Myocyte (in vitro differentiated cells): Measurements from ENCODE around the gene GNB1L. TPM values are rescaled to one million over a fixed set of nuclear protein-coding genes. Genes with fewer than 3 reads are reported as not detected.
A peak's percentile ranks its signal among the peaks of the same experiment; 100 is the strongest.

Experiments
- DNase-seq: peaks from one replicate; pipeline ENCODE4 v3.0.0-alpha.2; 2012; ENCODE audit warnings: low read depth
- total RNA-seq: library from RNA; depleted of rRNA; stranded (reverse); fragments of >200 nt; gene quantifications from 2 replicates; pipeline ENCODE4 v1.2.3, GENCODE V29; 2014

GNB1L gene
- total RNA-seq, 1 donor from 2014 or later = 6.9 TPM

DNA sequence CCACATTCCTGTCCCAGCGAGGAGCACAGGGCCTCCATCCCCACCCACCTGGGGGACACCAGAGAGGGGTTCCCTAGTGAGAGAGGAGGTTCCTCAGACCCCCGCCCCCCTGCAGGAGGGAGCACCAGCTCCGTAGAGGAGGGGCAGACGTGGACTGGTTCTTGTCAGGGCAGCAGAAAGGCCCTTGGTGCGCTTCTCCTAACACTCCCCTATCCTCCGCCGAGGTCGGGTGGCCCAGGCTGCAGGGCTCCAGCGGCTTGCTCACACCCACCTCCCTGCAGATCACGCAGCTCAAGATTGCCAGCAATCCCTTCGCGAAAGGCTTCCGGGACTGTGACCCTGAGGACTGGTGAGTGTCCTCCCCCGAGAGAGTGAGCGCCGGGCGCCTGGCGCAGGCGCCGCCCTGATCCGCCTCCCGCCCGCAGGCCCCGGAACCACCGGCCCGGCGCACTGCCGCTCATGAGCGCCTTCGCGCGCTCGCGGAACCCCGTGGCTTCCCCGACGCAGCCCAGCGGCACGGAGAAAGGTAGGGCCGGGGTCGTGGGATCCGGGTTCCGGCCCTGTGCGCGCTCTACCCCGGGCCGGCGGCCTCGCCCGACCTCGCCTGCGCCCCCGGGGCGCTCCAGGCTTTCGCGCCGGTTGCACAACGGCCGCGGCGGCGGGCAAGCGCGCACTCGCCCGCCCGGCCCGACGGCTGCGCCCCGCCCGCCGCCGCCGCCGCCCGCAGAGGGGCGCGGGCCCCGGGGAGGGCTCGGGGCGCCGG, 89.0 kb downstream of the GNB1L start:
- DNase-seq = no peak

DNA sequence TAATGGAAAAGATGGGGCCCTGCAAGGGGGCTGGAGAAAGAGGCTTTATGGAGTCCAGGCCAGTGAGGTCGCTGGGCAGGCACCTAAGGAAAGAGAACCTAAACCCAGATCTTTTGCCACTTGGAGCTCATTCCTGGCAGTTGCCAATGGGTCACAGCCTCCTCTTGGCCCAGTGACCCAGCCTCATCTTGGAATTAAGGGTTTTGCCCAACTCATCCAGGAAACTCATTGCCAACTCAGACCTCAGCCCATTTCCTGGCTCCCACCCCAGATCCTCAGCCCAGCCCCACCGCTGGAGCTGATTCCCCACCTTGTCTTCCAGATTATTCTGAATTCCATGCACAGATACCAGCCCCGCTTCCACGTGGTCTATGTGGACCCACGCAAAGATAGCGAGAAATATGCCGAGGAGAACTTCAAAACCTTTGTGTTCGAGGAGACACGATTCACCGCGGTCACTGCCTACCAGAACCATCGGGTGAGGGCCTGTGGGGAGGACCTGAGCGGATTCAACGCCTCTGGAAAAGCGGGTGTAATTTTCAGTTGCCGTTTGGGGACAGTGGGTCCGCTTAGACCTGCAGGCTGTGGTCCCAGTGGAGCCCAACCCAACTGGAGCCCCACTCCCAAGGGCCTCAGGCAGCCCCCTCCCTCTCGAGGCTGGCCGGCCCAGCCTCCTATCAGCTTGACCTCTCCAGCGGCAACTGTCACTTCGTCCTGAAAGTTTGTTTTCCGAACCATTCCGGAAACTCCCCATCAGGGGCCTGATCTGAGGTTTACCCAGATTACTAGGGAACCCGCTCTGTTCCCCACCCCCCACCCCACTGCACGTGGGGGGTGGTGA, 89.8 kb downstream of the GNB1L start:
- no peak for DNase-seq

DNA sequence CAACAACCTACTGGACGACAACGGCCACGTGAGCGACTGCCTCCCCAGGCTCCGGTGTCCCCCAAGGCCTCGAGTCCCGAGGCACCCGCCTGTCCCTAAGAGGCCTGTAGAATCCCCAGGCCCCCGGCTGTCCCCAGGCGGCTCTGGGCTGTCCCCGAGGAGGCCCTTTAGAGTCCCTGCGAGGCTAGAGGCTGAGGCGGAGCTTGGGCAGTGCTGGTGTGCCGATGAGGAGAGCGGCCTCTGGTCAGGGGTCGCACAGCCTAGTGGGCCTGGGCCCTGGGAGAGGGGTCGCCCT, 90.4 kb downstream of the GNB1L start:
- DNase-seq = no peak

DNA sequence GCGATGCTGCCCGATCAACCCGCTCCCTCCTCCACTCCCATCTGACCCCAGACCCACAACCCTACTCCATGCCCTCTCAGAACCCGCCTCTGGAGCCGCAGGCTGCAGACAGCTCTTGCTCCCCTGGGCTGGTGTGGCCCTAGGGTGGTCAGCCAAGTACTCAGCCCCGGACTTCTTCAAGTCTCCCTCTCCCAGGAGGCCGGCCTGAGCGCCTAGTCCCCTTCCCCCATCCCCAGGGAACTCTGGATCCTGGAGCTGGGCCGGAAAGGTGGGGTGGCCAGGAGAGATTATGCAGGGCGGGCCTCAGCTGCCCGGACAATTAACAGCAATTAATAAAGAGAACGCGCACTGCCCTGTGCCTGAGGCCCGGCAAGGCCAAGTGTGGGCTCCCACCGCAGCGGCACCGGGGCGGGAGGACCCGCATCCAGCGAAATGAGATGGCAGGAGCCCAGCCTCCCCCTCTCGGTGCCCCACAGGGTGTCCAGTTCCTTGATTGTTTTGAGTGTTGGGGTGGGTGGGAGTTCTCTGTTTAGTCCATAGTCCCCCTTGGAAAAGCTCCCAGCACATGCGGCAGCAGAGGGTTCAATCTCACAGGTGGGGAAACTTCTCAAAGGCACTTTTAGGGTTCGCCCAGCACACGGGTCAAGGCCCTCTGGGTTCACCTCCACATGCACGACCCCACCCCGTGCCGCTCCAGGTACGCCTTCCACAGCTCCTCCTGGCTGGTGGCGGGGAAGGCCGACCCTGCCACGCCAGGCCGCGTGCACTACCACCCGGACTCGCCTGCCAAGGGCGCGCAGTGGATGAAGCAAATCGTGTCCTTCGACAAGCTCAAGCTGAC, 91.0 kb downstream of the GNB1L start:
- DNase-seq = no peak

DNA sequence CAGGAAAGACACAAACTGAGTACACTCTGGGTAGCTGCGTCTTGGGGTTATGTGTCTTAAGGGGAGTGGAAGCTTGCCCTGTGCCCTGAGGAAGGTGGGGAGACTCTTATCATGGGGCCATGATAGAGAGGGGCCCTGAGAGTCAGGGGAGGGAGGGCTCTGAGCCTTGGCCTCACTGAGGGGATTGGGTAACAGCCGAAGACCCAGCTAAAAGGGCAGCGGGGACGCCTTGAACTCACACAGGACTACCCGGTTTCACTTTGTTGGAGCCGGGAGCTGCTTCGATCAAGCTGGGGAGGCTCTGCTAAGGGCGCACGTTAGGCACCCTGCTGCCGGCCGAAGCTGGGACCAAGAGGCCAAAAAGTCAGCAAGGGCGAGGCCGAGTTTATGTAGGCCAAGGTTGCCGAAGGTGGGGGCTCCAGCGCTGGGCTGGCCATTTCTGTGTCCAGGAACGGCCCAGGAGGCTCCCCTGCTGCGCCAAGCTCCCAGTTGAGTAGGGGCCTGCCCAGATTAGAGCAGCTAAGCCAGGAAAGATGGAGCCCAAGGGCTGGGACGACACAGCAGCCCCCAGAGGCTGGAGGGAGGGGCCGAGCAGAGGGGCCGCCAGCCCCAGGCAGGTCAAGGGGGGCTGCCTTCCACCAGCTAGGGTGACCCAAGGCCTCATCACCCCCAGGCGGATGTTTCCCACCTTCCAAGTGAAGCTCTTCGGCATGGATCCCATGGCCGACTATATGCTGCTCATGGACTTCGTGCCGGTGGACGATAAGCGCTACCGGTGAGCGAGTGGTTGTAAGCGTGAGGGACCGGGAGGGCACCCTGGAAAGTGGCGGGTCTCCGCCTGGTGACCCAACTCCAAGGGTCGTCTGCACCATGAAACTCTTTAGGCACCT, 91.9 kb downstream of the GNB1L start:
- no peak for DNase-seq

DNA sequence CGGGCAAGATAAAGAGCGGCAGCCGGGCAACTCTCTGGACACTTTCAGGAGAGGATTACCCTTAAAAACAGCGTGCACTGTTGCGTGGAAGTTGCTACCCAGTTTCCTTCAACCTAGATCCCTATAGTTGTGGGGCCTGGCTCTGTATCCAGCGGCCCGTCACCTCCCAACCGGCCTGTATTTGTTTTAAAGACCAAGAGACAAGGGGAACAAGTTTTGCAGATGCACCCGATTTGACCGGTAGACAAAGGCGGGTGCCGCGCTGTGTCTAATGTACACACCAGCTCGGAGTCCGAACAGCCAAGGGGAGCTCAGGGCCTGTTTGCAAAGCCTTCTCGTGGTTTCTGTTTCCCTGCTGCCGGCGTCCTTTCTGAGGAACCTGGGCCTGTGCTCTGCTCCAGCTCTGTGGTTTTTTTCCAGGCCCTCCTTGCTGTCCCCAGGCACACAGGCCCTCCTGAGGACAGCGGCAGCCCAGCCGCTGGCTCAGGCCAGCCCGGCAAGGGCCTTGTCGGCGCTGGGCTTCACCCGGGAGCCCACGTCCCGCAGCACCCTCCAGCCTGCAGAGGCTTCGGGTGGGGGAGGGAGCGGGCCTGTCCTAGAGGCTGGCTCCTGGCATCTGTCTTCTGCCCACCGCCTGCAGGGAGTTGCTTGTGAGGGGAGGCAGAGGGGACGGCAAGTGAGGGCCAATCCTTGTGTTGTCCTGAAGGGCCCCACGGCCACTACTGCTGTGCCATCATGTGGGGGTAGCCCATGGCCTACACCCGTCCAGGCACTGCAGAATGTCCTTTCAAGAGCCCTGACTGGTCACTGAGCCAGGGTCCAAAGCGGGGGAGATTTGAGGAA, 92.7 kb downstream of the GNB1L start:
- DNase-seq = peak; percentile 59

DNA sequence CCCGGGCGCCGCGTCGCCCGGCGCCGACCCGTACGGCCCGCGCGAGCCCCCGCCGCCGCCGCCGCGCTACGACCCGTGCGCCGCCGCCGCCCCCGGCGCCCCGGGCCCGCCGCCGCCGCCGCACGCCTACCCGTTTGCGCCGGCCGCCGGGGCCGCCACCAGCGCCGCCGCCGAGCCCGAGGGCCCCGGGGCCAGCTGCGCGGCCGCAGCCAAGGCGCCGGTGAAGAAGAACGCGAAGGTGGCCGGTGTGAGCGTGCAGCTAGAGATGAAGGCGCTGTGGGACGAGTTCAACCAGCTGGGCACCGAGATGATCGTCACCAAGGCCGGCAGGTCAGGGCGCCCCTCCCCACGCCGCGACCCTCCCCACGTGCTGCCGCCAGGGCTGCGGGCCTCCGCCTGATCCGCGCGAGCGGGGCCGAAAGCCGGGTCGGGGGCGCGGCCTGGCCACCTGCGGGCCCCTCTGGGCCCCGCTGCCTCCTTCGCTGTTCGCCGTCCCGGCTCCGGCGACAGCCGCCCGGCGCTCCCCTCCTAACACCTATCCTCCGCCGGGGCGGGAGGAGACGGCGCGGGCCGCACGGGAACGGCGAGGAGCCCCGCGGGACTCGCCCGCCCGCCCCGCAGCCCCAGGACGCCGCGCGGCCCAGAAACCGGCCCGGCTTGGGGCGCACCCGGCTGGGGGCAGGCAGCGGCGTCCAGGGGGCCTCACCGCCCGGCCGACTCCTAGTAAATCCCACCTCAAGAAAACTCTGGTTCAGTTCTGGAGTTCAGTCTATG, 93.5 kb downstream of the GNB1L start:
- DNase-seq = peak; percentile 22

DNA sequence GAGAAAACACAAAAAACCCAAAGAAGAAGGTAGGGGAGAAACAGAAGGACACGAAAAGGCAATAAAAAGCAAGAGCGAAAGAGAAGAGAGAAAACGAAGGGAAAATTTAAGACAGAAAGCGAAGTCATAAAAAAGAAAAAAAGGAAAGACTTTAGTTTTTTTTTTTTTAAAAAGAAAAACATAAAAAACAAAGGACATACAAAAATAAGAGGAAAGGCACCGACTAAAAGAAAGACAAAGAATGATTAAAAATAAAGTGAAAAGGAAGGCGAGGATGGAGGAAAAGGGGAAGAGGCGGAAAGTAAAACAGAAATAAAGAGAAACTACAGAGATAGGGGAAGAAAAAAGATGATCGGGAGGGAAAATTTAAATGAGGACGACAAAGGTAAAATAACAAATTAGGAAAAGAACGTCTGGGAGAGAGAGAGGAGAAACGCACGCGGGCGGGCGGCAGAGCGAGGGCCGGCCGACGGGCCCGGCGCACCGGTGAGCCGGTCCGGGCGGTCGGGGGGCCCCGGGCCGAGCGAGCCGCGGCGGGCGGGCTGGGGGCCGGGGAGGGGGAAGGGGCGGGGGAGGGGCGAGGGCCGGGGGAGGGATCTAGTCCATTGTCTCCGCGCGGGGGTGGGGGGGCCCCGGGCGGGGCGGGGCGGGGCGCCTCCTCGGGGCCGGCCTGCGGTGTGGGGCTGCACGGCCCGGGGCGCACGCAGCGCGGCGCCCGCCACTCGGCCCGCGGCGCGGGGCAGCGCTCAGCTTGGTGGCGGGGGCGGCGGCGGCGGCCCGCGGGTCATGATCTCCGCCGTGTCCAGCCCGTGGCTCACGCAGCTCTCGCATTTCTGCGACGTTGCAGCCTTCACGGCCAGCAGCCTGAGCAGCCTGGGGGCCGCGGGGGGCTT, 94.4 kb downstream of the GNB1L start, which contains the start of gene TBX1:
TSS of gene TBX1 (plus strand) at position 721 of the 893 bp plus-strand sequence. CDS start at position 787, 66 bp downstream.
- peak; percentile 37 for DNase-seq

DNA sequence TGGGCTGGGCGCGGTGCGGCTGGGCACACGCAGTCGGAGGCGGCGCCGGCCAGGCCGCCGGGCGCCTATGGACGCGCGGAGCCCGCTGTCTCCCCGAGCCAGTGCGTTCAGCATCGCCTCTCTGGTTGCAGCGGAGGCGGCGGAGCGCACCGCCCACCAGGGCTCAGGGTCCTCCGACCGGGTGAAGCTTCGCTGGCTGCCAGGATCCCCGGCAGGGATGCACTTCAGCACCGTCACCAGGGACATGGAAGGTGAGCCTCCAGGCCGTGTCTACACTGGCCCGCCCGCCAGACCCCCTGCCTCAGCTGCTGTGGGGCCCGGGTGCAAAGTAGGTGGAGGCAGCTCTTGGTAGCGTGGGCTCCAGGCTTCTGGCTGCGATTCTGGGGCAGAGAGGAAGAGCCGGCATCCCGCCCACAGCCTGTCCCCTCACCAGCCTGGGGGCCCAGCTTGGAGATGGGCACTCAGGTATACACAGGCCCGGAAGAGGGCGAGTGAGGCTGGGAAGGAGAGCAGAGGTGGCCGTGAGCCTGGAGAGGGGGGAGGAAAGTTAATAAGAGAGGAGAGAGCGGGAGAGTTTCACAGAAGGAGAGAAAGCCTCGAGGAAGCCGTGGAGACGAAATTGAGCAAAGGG, 95.1 kb downstream of the GNB1L start:
- no peak for DNase-seq

DNA sequence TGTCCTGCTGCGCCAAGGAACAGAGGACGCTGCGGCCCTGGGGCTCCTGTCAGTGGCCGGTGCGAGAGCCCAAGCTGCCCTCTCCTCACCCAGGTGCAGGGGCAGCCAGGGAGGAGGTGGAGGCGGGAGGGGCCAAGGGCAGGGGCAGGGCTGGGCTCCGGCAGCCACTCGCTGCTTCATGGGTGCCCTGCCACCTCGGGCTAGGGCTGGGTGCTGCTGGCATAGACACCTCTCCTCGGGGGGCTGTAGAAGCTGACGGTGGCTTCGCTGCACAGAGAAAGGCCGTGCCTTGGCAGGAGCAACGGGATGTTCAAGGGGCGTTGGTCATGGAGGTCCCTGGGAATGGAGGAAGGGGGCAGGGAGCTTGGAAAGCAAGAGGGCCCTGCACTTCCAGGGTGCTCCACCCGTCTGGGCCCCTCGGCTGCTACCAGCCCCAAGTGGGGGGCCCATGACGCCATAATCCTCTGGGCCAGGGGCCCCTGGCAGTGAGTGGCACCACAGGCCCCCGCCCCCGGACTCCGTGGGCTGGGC, 95.7 kb downstream of the GNB1L start:
- DNase-seq = no peak

DNA sequence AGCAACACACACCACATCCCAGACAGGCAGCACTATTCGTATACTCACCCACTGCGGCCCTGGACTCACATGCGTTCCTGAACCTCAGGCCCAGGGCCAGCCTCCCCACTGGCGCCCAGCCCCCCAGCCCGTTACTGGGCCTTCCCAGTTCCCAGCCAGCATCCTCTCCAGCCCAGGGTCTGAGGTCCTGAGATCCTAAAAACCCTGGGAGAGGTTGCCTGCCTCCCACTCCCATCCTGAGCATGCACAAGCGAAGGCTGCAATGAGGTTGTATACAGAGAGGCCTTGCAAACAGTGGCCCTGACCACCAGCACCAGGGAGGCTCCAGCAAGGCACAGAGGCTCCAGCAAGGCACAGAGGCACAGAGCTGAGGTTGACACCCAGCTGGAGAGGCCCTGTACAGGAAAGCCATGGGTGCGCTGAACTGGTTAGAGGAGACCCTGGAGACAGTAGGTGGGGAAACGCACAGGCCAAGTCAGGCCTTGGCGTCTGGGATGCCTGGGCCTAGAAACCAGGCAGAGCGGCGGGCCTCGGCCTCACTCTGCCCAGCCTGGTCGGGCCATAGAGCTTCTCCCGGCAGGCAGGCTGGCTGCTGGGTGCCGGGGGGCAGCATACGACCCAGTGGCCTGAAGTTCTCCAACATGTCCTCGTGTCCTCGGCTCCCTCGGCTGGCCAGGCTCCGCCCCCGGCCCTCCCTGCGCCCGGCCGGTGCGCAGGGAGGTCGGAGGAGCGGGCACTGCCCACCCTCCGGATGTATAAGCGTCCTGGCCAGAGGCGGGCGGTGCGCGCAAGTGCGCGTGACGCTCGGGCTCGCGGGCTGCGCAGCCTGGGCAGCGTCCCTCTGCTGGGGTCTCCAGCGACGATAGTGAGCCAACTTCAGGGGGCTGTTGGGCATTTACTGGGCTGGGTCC, 96.4 kb downstream of the GNB1L start:
- DNase-seq = no peak

DNA sequence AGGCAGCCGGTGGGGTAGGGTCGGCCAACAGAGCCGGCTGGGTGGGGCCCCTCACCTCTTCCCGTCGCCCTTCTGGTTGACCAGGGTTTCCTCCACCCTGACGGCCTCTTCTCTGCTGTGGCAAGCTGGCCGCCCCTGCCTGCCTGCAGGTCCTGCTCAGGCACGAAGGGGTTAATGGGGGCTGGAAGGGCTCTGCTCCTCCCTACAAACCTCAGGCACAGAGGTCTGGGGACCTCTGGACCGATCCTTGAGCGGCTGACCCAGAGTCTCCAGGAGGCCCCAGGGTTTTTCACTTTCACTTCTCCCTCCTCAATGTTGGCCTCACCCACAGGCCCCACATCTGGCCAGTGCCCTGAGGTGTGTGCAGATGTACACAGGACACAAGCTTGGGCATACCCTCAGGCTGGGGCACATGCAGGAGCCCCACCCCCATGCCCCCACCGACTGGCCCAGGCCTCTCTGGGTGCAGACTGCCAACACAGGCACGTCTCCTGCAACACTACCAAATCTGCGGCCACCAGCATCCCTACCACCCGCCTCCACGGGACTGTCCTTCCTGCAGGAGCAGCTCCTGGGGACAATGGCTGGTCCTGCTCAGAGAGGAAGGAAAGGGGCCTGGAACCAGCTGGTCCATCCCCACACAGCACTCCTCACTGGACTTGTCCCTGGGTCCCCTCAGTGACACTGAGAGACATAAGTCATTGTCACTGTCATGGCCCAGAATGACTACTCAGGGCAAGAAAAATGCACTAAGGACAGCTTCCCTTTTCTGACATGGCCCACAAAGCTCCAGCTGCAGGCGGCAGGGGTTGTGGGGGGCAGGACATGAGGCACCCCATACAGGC, 97.3 kb downstream of the GNB1L start:
- DNase-seq = no peak

DNA sequence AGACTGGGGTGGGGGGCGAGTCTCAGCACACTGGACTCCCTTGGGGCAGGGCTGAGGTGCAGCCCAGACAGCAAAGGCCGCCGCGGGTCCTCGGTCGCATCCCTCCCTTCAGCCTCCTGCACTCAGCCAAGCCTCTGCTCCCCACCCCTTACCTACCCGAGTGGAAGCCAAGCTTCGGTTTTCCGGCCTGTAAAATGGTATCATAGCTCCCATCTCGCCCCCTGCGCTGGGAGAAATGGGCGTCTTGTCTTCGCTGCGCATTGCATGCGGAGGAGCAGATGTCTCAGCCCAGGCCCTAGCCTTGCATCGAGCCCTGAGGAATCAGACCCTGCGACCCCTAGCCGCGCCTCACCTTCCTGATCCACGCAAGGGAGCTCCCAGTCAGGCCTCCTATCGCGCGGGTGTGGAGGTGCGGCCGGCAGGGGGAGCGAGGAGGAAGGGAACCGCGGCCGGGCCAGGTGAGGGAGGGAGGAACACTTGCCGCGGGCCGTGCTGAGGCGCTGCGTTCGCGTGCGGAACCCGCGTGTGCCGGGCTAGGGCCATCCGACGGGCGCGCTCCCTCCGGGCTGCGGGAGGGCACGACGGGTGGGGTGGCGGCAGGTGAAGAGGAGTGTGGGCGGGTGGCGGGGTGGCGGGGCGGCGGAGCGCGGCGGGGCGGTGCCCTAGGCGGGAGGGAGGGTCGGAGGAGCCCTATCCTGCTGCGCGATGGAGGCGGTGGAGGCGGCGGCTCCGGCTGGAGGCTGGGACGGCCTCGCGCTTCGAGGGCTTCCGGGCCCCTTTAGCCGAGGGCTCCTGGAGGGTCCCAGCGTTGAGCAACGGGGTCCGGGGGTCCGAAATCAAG, 98.2 kb downstream of the GNB1L start:
- no peak for DNase-seq

DNA sequence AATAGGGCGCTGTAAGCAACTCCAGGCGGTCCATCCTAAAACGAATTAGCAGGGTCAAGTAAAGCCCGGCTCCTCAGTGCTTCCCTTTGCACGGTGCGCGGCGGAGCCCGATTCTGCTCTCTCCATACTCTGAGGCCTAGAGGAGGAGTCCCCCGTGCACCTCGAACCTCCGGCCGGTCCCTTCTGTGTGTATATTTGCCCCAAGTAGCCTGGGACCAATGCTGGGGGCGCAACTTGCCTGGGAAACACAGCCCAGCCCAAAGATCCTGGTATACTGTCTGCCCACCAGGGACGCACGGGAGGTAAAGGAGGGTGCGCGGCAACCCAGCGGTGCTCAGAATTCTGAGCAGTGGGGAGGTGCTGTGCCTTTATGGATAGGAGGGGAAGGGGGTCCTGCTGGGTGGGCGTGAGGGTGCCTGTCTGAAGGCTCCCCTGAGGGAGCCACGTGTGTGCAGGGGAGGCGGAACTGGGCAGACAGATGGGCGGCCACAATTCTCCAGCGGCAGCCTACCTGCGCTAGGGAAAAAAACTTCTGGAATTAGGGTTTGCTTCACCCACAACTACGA, 98.9 kb downstream of the GNB1L start:
- DNase-seq = no peak
